Stomach (tissue), 4 donors: ENCODE data around the gene BAIAP2L1.

Experiments
- EP300 ChIP-seq: sonication (generic); formaldehyde crosslinking; IDR thresholded peaks from one replicate; pipeline ENCODE4 v1.6.1; 2017; ENCODE audit warnings: antibody characterized with exemption
- POLR2A ChIP-seq, 4 donors: fragments of 450-650 bp; IDR thresholded peaks; one replicate each; pipeline ENCODE4 v1.6.1; 2016; ENCODE audit warnings: antibody characterized with exemption in 4 of 4, control low read depth in 2 of 4, mild to moderate bottlenecking in 1 of 4, moderate library complexity in 1 of 4

DNA sequence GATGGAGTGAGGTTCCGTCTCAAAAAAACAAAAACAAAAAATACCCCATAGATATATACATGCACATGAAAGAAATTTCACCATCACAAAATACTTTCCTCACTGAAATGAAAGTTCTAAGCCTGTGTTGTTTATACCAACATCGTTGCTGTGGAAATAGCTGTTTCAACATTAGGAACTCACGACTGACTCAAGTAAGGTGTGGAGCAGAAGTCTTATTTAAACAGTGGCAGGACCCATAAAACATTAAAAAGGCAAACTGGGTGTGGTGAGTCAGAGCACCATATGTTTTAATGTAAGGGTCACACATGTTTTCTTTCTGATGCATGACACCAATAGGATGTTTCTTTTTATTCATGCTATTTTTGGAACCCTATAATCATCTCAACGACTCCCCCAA, 48.3 kb downstream of the BAIAP2L1 start:
- TF ChIP-seq POLR2A (IDR thresholded peaks at IDR 0.05) (no peak), EP300 (no peak)
